Activated naive CD8-positive, alpha-beta T cell treated with anti-CD3 and anti-CD28 coated beads for 36 hours (primary cell): ENCODE results near the gene CNTNAP1. TPM values are rescaled to one million over a fixed set of nuclear protein-coding genes. Genes with fewer than 3 reads are reported as not detected.
"Not testable (repeated sequence)": the region's sequence is repeated elsewhere in the genome, so short reads cannot be mapped to it uniquely, and the experiment has no call there.

Experiments
- DNase-seq: peaks from one replicate; pipeline ENCODE4 v3.0.0; 2021
- H3K27ac Mint-ChIP-seq: one replicate; pipeline ENCODE4 v1.8.0; 2022; ENCODE audit warnings: mild to moderate bottlenecking, moderate library complexity, mixed read lengths
- H3K27me3 Mint-ChIP-seq: one replicate; pipeline ENCODE4 v1.8.0; 2022; ENCODE audit warnings: mild to moderate bottlenecking, mixed read lengths
- H3K36me3 Mint-ChIP-seq: one replicate; pipeline ENCODE4 v1.8.0; 2021; ENCODE audit warnings: mild to moderate bottlenecking, mixed read lengths
- H3K4me1 Mint-ChIP-seq: one replicate; pipeline ENCODE4 v1.8.0; 2021; ENCODE audit warnings: mixed read lengths
- H3K4me3 Mint-ChIP-seq: one replicate; pipeline ENCODE4 v1.8.0; 2022; ENCODE audit warnings: mild to moderate bottlenecking, moderate library complexity, mixed read lengths
- H3K9me3 Mint-ChIP-seq: one replicate; pipeline ENCODE4 v1.8.0; 2022; ENCODE audit warnings: mixed read lengths
- total RNA-seq, 2 experiments: library from RNA; stranded (reverse); gene quantifications; one replicate each; pipeline ENCODE4 v1.2.3, GENCODE V29; 2021

The CNTNAP1 gene
- total RNA-seq, 2 experiments from 2014 or later, result 0.68 to 0.70 TPM

DNA sequence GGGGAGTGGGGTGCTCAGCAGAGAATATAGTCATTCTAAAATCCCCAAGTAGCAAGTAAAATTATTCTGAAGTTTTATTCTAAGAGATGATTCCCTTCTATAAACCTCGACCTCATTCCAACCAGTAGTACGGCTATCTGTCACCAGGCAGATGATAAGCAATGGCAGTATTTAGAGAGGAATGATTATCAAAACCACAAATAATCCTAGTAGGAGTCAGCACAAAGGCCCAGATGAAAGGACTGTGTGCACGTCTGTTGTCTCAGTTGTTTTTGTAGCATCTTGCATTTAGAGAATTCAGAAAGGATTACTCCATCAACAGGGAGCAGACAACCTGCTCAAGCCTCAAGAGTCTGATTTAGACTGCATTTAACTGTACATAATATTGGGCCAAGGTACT lies 41.3 kb downstream of the CNTNAP1 start:
- no peaks in the 10 kb centered on the region for H3K27me3 Mint-ChIP-seq
- H3K36me3 Mint-ChIP-seq, result peaks cover 16% of the 10 kb centered on the region
- no peaks in the 10 kb centered on the region for H3K9me3 Mint-ChIP-seq
- DNase-seq, result no peak
- H3K4me1 Mint-ChIP-seq, result peaks cover 2% of the 10 kb centered on the region
- H3K4me3 Mint-ChIP-seq, result no peak overlapping the region
- peak overlapping the region; percentile 13 for H3K27ac Mint-ChIP-seq

DNA sequence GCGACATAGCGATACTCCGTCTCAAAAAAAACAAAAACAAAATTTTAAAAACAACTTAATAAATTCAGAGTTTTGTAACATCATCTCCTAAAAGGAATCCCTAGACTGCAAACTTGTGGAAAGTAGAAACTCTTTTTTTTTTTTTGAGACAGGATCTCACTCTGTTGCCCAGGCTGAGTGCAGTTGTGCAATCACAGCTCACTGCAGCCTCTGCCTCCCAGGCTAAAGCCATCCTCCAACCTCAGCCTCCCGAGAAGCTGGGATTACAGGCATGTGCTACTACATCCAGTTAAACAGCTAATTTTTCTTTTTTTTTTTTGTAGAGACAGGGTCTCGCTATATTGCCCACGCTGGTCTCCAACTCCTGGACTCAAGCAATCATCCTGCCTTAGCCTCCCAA lies 42.8 kb downstream of the CNTNAP1 start:
- H3K36me3 Mint-ChIP-seq, result peaks cover 15% of the 10 kb centered on the region

GRCh38 chr17:42740699-42741098 lies 58.4 kb downstream of the CNTNAP1 start:
- H3K9me3 Mint-ChIP-seq, result peaks cover 2% of the 10 kb centered on the region
- DNase-seq, result no peak
- H3K4me1 Mint-ChIP-seq, result peaks cover 22% of the 10 kb centered on the region
- no peaks in the 10 kb centered on the region for H3K27me3 Mint-ChIP-seq
- H3K27ac Mint-ChIP-seq, result no peak overlapping the region
- H3K4me3 Mint-ChIP-seq, result no peak overlapping the region
- H3K36me3 Mint-ChIP-seq, result no peaks in the 10 kb centered on the region

More for the DNA sequence above, 42.8 kb downstream of the CNTNAP1 start:
- peaks cover 2% of the 10 kb centered on the region for H3K4me1 Mint-ChIP-seq
- H3K27ac Mint-ChIP-seq, result no peak overlapping the region
- no peaks in the 10 kb centered on the region for H3K27me3 Mint-ChIP-seq
- DNase-seq, result no peak
- no peak overlapping the region for H3K4me3 Mint-ChIP-seq
- H3K9me3 Mint-ChIP-seq, result no peaks in the 10 kb centered on the region

- not testable (repeated sequence) for H3K9me3 Mint-ChIP-seq, H3K27me3 Mint-ChIP-seq, H3K27ac Mint-ChIP-seq, DNase-seq, H3K4me3 Mint-ChIP-seq, H3K36me3 Mint-ChIP-seq
- H3K4me1 Mint-ChIP-seq, result peaks cover 22% of the 10 kb centered on the region
Measured at GRCh38 chr17:42742916-42743315, 60.6 kb downstream of the CNTNAP1 start.

DNA sequence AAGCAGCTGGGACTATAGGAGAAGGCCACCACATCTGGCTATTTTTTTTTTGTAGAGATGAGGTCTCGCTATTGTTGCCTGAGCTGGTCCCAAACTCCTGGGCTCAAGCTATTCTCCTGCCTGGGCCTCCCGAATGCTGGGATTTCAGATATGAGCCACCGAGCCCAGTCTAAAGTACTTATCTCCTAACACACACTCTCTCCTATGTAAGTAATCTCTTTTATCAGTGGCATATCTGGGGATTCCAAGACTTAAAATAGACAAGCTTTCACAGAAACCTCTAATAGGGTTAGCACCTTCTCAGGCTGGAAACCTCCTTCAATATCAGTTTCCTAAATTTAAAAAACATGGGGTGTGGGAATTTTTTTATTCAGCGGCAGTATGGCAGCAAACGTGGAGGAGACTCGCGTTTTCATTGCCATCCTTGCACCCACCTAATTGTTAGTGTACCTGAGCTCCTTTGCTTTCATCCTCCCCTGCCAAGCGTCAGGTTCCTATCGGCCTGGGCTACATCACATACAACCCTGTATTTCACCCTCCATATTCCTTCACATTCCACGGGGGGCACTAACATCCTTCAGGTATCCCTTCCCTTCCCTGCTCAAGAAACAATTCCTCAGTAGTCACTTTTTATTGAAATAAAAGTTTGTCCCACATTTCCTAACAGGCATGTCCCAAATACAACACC lies 61.4 kb downstream of the CNTNAP1 start:
- H3K27ac Mint-ChIP-seq, result peak overlapping the region; percentile 97
- H3K27me3 Mint-ChIP-seq, result peaks cover 6% of the 10 kb centered on the region
- peaks cover 22% of the 10 kb centered on the region for H3K4me1 Mint-ChIP-seq
- H3K4me3 Mint-ChIP-seq, result peak overlapping the region; percentile 97
- peaks cover 2% of the 10 kb centered on the region for H3K9me3 Mint-ChIP-seq
- no peak for DNase-seq
- H3K36me3 Mint-ChIP-seq, result no peaks in the 10 kb centered on the region

GRCh38 chr17:42744283-42744805 lies 62.0 kb downstream of the CNTNAP1 start:
- peak; percentile 81 for DNase-seq
- H3K27me3 Mint-ChIP-seq, result peaks cover 6% of the 10 kb centered on the region
- H3K9me3 Mint-ChIP-seq, result peaks cover 2% of the 10 kb centered on the region
- peaks cover 22% of the 10 kb centered on the region for H3K4me1 Mint-ChIP-seq
- no peaks in the 10 kb centered on the region for H3K36me3 Mint-ChIP-seq
- peak overlapping the region; percentile 97 for H3K4me3 Mint-ChIP-seq
- H3K27ac Mint-ChIP-seq, result peak overlapping the region; percentile 97

- peak within 1 kb of the TSS; percentile 97 for H3K4me3 Mint-ChIP-seq
- peak within 1 kb of the TSS; percentile 97 for H3K27ac Mint-ChIP-seq
- peak; percentile 96 for DNase-seq
- H3K27me3 Mint-ChIP-seq, result peaks cover 6% of the 10 kb centered on the region
- peaks cover 2% of the 10 kb centered on the region for H3K9me3 Mint-ChIP-seq
- peaks cover 22% of the 10 kb centered on the region for H3K4me1 Mint-ChIP-seq
- no peaks in the 10 kb centered on the region for H3K36me3 Mint-ChIP-seq
Measured at GRCh38 chr17:42744806-42745617, 62.7 kb downstream of the CNTNAP1 start, which contains the start of gene EZH1. Gene EZH1 (minus strand): TSS chr17:42745040. CDS start chr17:42728941, 16,099 bp downstream.

DNA sequence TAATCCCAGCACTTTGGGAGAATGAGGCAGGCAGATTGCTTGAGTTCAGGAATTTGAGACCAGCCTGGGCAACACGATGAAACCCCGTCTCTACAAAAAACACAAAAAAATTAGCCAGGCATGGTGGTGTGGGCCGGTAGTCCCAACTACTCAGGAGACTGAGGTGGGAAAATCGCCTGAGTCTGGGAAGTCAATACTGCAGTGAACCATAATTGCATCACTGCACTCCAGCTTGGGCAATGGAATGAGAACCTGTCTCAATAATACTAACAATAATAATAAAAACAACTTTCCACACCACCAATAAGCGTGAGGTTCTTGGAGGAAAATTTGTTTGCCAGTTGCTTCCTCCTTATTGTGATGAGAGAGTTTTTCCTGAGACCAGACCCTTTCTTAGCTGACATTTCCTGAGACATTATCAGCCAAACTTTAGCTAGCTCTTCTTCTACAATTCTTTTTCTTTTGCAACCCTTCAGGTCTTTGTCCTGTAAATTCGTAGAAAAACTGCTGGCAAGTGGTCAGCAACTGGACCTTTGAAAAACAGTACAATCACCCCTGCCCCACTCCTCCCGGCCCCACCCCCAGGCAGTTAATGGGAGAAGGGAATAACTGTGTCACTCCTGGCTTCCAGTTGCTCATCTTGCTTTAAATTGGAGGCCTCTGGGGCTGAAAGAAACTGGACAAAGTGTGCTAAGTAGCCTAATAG lies 66.0 kb downstream of the CNTNAP1 start:
- Mint-ChIP-seq H3K27ac (no peak overlapping the region), H3K36me3 (no peaks in the 10 kb centered on the region), H3K4me1 (peaks cover 13% of the 10 kb centered on the region), H3K4me3 (no peak overlapping the region), H3K9me3 (peaks cover 2% of the 10 kb centered on the region), H3K27me3 (peaks cover 16% of the 10 kb centered on the region)
- DNase-seq, result no peak

DNA sequence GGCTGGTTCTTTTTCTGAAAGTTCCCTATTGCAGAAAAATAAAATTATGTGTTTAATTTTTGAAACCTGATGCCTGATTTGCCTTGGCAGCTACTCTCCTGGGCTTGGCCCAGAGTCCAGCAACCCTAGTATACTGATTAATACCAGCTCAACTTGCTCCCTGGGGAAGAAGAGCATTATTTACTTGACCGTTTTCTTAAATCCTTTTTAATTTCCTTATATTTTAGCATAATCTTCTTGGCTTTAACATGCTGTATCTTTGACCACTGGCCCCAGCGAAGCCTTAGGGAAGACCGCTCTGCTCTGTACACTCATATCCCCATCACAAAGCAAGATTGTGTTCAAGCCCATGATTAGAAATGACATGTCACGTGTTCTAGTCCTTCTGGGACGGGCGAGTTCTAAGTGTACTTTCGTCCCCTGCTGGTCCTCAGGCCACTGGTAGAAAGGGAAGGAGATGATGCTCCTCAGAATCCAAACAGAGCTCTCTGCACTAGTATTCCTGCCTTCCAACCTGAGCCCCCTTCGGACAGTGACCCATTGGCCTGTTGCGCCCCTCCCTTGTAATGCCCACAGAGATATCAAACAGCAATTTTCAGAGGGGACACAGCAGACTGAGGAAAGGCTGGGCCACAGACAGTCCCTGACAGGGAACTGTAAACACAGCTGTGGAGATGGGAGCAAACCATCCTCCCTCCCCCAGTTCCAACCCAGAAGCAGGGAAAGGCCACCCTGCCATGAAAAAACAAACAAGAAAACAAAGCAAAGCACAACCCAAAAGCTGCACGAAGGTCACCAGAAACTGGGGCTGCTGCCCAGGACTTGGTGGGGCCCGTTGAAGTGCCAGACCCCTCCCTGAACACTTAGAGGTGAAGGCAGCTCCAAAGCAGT lies 66.8 kb downstream of the CNTNAP1 start:
- Mint-ChIP-seq H3K27me3 (peaks cover 16% of the 10 kb centered on the region), H3K4me1 (peaks cover 6% of the 10 kb centered on the region), H3K9me3 (peaks cover 2% of the 10 kb centered on the region), H3K36me3 (no peaks in the 10 kb centered on the region), H3K27ac (no peak overlapping the region), H3K4me3 (no peak overlapping the region)
- DNase-seq, result no peak

Other genes with a start within 250 kb of the CNTNAP1 start
- 1 to 10 TPM; 3.4 to 5.6 TPM for gene ATP6V0A1, start 223.7 kb upstream of the CNTNAP1 start, total RNA-seq
- gene NAGLU, start 146.3 kb upstream of the CNTNAP1 start, total RNA-seq, result 10 to 100 TPM; 10.6 to 13.6 TPM
- under 1 TPM; 0.25 to 0.26 TPM for gene HSD17B1, start 129.6 kb upstream of the CNTNAP1 start, total RNA-seq
- 100 to 1,000 TPM; 111 TPM for gene COASY, start 120.4 kb upstream of the CNTNAP1 start, total RNA-seq
- 10 to 100 TPM; 57.3 to 57.5 TPM for gene MLX, start 115.4 kb upstream of the CNTNAP1 start, total RNA-seq
- 10 to 100 TPM; 32.5 to 36.2 TPM for gene PSMC3IP, start 104.8 kb upstream of the CNTNAP1 start, total RNA-seq
- 10 to 100 TPM; 18.3 to 22.7 TPM for gene RETREG3, start 73.2 kb upstream of the CNTNAP1 start, total RNA-seq
- 10 to 100 TPM; 93.1 to 95.4 TPM for gene TUBG1, start 72.8 kb upstream of the CNTNAP1 start, total RNA-seq
- 1 to 10 TPM; 7.1 to 7.8 TPM for gene TUBG2, start 23.2 kb upstream of the CNTNAP1 start, total RNA-seq
- gene PLEKHH3, start 5.5 kb upstream of the CNTNAP1 start, total RNA-seq, result under 1 TPM; 0.85 to 0.90 TPM
- gene CCR10, start 688 bp upstream of the CNTNAP1 start, total RNA-seq, result under 1 TPM; 0.12 to 0.25 TPM
- gene EZH1, start 62.5 kb downstream of the CNTNAP1 start, total RNA-seq, result 10 to 100 TPM; 14.4 to 17.5 TPM
- gene RAMP2, start 78.7 kb downstream of the CNTNAP1 start, total RNA-seq, result not detected
- gene VPS25, start 90.9 kb downstream of the CNTNAP1 start, total RNA-seq, result 10 to 100 TPM; 90.4 to 91.7 TPM
- gene WNK4, start 98.1 kb downstream of the CNTNAP1 start, total RNA-seq, result under 1 TPM; 0.25 to 0.26 TPM
- 10 to 100 TPM; 42.0 to 42.2 TPM for gene COA3, start 116.2 kb downstream of the CNTNAP1 start, total RNA-seq
- not detected for gene CNTD1, start 116.3 kb downstream of the CNTNAP1 start, total RNA-seq
- 10 to 100 TPM; 87.5 to 88.3 TPM for gene BECN1, start 141.8 kb downstream of the CNTNAP1 start, total RNA-seq
- 100 to 1,000 TPM; 227 to 235 TPM for gene PSME3, start 150.9 kb downstream of the CNTNAP1 start, total RNA-seq
- gene AOC2, start 162.0 kb downstream of the CNTNAP1 start, total RNA-seq, result 1 to 10 TPM; 1.9 to 2.6 TPM
- 1 to 10 TPM; 1.2 to 1.5 TPM for gene AOC3, start 168.7 kb downstream of the CNTNAP1 start, total RNA-seq
- gene G6PC1, start 218.3 kb downstream of the CNTNAP1 start, total RNA-seq, result not detected